GM19240 (cell line): ENCODE results near the gene BRCA2.

Experiments used
- DNase-seq: peaks from one replicate; pipeline ENCODE4 v3.0.0; 2011; ENCODE audit warnings: low spot score; ENCODE audit not compliant: insufficient read length

The BRCA2 gene

GRCh38 chr13:32315238-32316027 lies at the start of gene BRCA2, which contains the start of gene ZAR1L:
Gene BRCA2 (plus strand): TSS chr13:32315508. CDS start chr13:32316461, 953 bp downstream.
Gene ZAR1L (minus strand): TSS chr13:32315363. CDS start chr13:32311925, 3,438 bp downstream.
- DNase-seq: peak; percentile 46

GRCh38 chr13:32265726-32266125 lies 49.6 kb upstream of the BRCA2 start:
- no peak for DNase-seq

- no peak for DNase-seq
These were observed 49.2 kb upstream of the BRCA2 start for GRCh38 chr13:32266130-32266529.

GRCh38 chr13:32267836-32268439 lies 47.4 kb upstream of the BRCA2 start:
- peak; percentile 14 for DNase-seq

GRCh38 chr13:32272021-32272683 lies 43.2 kb upstream of the BRCA2 start:
- DNase-seq: no peak

GRCh38 chr13:32277839-32278238 lies 37.5 kb upstream of the BRCA2 start:
- DNase-seq: no peak

- DNase-seq: no peak
These were observed 36.9 kb upstream of the BRCA2 start for GRCh38 chr13:32278426-32278825.

- no peak for DNase-seq
These were observed 34.2 kb upstream of the BRCA2 start for GRCh38 chr13:32281096-32281495.

- DNase-seq: no peak
These were observed 33.1 kb upstream of the BRCA2 start for GRCh38 chr13:32282096-32282711.

- DNase-seq: no peak
These were observed 30.2 kb upstream of the BRCA2 start for GRCh38 chr13:32284927-32285632.

- no peak for DNase-seq
These were observed 29.7 kb upstream of the BRCA2 start for GRCh38 chr13:32285633-32285965.

- DNase-seq: no peak
These were observed 18.1 kb upstream of the BRCA2 start for GRCh38 chr13:32297206-32297605.

- no peak for DNase-seq
These were observed 16.6 kb upstream of the BRCA2 start for GRCh38 chr13:32298695-32299094.

- no peak for DNase-seq
These were observed 15.4 kb upstream of the BRCA2 start for GRCh38 chr13:32299893-32300292.

- DNase-seq: no peak
These were observed 14.9 kb upstream of the BRCA2 start for GRCh38 chr13:32300406-32300805.

- no peak for DNase-seq
These were observed 14.4 kb upstream of the BRCA2 start for GRCh38 chr13:32300920-32301319.

GRCh38 chr13:32302461-32302860 lies 12.8 kb upstream of the BRCA2 start:
- no peak for DNase-seq

GRCh38 chr13:32305646-32306045 lies 9.7 kb upstream of the BRCA2 start:
- DNase-seq: no peak

- DNase-seq: no peak
These were observed 5.8 kb upstream of the BRCA2 start for GRCh38 chr13:32309312-32310133.

- no peak for DNase-seq
These were observed 5.1 kb upstream of the BRCA2 start for GRCh38 chr13:32310134-32310706.
